Stomach (tissue), 9 donors: ENCODE results near the gene SCFD2. TPM values are rescaled to one million over a fixed set of nuclear protein-coding genes. Genes with fewer than 3 reads are reported as not detected.
"Not testable (repeated sequence)": the region's sequence is repeated elsewhere in the genome, so short reads cannot be mapped to it uniquely, and the experiment has no call there.

Source experiments
- DNase-seq, 2 donors: peaks; one replicate each; pipeline versions ENCODE4 v3.0.0 to v3.0.0-alpha.2; 2013 to 2019
- H3K27ac ChIP-seq, 5 donors: fragments of 200-600 bp in 4 of 5; sonication (generic) in 4 of 5; one replicate each; pipeline ENCODE4 v1.5.1; 2013 to 2019; ENCODE audit warnings: mild to moderate bottlenecking in 1 of 5, moderate library complexity in 1 of 5
- H3K27me3 ChIP-seq, 3 donors: fragments of 200-600 bp; sonication (generic); one replicate each; pipeline ENCODE4 v1.5.1; 2017 to 2019; ENCODE audit warnings: mixed run types in 1 of 3
- H3K36me3 ChIP-seq, 4 donors: fragments of 200-600 bp; sonication (generic); 1 replicate in 3 of 4; 2 replicates in 1 of 4; pipeline ENCODE4 v1.5.1; 2016 to 2019
- H3K4me1 ChIP-seq, 4 donors: fragments of 200-600 bp; sonication (generic); one replicate each; pipeline ENCODE4 v1.5.1; 2016 to 2019
- H3K4me3 ChIP-seq, 4 donors: fragments of 200-600 bp; sonication (generic) in 3 of 4; one replicate each; pipeline ENCODE4 v1.5.1; 2016 to 2019; ENCODE audit warnings: mild to moderate bottlenecking in 1 of 4
- H3K9me3 ChIP-seq, 4 donors: fragments of 200-600 bp; sonication (generic); one replicate each; pipeline ENCODE4 v1.5.1; 2016 to 2019
- CTCF ChIP-seq, 7 experiments: fragments of 450-650 bp in 4 of 7; fragments of 200-600 bp in 3 of 7; sonication (generic) in 3 of 7; IDR thresholded peaks; one replicate each; pipeline ENCODE4 v1.5.1; 2016 to 2019; ENCODE audit warnings: antibody characterized with exemption in 7 of 7, control low read depth in 2 of 7, mild to moderate bottlenecking in 1 of 7
- EP300 ChIP-seq: sonication (generic); formaldehyde crosslinking; IDR thresholded peaks from one replicate; pipeline ENCODE4 v1.6.1; 2017; ENCODE audit warnings: antibody characterized with exemption
- POLR2A ChIP-seq, 4 donors: fragments of 450-650 bp; IDR thresholded peaks; one replicate each; pipeline ENCODE4 v1.6.1; 2016; ENCODE audit warnings: antibody characterized with exemption in 4 of 4, control low read depth in 2 of 4, mild to moderate bottlenecking in 1 of 4, moderate library complexity in 1 of 4
- POLR2AphosphoS5 ChIP-seq, 3 donors: sonication (generic); formaldehyde crosslinking; IDR thresholded peaks; one replicate each; pipeline ENCODE4 v1.6.1; 2016; ENCODE audit warnings: antibody characterized with exemption in 3 of 3
- WGBS, 5 donors: extraction: QIAGEN DNeasy Blood & Tissue Kit in 3 of 5; methylation state at CpG; one replicate each; pipeline versions ENCODE4 v1.1.5 to v1.1.7; 2013 to 2018; 5-methylcytosine and 5-hydroxymethylcytosine counted together
- intact Hi-C: fragments of 100-400 bp; cut with DNase I; formaldehyde crosslinking; loops from one replicate; pipeline ENCODE4 v1.15.1; 2023; ENCODE audit warnings: low total_unique reads
- polyA plus RNA-seq, 3 donors: library from polyadenylated mRNA; stranded (reverse); fragments of 200-250 nt; gene quantifications; one replicate each; pipeline ENCODE4 v1.2.3, GENCODE V29; 2013
- total RNA-seq, 5 donors: library from RNA; depleted of rRNA; stranded (reverse); fragments of >200 nt; gene quantifications; one replicate each; pipeline versions ENCODE4 v1.1.0 to v1.2.3, GENCODE V29; 2014 to 2016
- donor health status: healthy with polysubstance abuse.
- donor health status: Bipolar disorder and iron deficiency.
- donor health status: healthy.

The SCFD2 gene
- total and polyA plus RNA-seq, 8 donors: 2.9 to 40.2 (median 11.1) TPM

DNA sequence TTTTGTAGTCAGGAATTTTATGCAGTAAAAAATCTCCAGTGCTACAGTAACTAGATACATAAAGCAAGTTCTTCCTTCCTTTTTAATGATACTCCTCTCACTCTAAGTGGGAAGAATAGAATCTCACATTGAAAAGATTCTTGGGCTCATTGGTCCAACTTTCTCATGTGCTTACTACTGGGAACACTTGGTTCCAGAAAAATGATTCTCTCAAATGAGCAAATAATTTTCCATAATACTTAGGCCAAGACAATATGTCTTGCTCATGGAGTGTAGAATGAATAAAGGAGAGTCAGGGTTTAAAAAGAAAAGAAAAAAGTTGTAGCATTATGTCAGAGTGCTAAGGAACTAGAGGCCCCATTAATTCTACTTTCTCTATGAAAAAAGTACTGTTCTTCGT, 306.0 kb downstream of the SCFD2 start:
- intact Hi-C loops: no loop called here
- no peak overlapping the region for H3K4me3 ChIP-seq
- no peaks in the 10 kb centered on the region for H3K36me3 ChIP-seq
- no peak overlapping the region for H3K27ac ChIP-seq
- WGBS, 5 donors: 86 to 98% (median 95%) methylated on average over 1 of the region's 1 CpG
- TF ChIP-seq POLR2AphosphoS5 (IDR thresholded peaks at IDR 0.05): no peak
- TF ChIP-seq EP300: no peak
- no peak for TF ChIP-seq CTCF (IDR thresholded peaks at IDR 0.05)
- TF ChIP-seq POLR2A (IDR thresholded peaks at IDR 0.05): no peak
- no peaks in the 10 kb centered on the region for H3K4me1 ChIP-seq
- no peaks in the 10 kb centered on the region for H3K27me3 ChIP-seq
- no peaks in the 10 kb centered on the region for H3K9me3 ChIP-seq
- DNase-seq: no peak

DNA sequence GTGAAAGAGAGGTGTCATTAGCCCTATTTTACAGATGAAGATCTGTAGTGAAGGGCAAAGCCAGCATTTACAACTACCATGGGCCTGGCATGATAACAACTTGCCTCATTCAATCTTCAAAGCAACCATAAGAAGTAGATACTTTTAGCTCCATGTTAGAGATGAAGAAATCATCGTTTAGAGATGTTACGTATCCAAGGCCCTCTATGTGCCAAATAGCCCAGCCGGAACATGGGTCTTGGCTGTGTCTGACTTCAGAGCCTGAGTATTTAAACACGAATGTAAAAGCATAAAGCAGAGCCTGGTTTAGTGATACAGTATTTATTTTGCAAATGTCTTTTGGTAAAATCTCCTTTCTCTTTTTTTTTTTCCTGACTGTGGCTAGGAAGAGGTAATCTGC, 306.6 kb downstream of the SCFD2 start:
- DNase-seq: no peak
- no peaks in the 10 kb centered on the region for H3K36me3 ChIP-seq
- 72 to 89% (median 82%) methylated on average over 4 of the region's 4 CpGs for WGBS, 5 donors
- no peaks in the 10 kb centered on the region for H3K27me3 ChIP-seq
- intact Hi-C loops: no loop called here
- no peaks in the 10 kb centered on the region for H3K9me3 ChIP-seq
- no peak overlapping the region for H3K4me3 ChIP-seq
- TF ChIP-seq POLR2AphosphoS5 (IDR thresholded peaks at IDR 0.05): no peak
- TF ChIP-seq CTCF (IDR thresholded peaks at IDR 0.05): no peak
- no peak for TF ChIP-seq EP300
- no peak for TF ChIP-seq POLR2A (IDR thresholded peaks at IDR 0.05)
- no peak overlapping the region for H3K27ac ChIP-seq
- no peaks in the 10 kb centered on the region for H3K4me1 ChIP-seq

GRCh38 chr4:53057679-53058078, 308.2 kb downstream of the SCFD2 start:
- no peaks in the 10 kb centered on the region for H3K4me1 ChIP-seq
- H3K9me3 ChIP-seq: no peaks in the 10 kb centered on the region
- 75 to 81% (median 79%) methylated on average over 3 of the region's 3 CpGs for WGBS, 5 donors
- no peak overlapping the region for H3K4me3 ChIP-seq
- H3K36me3 ChIP-seq: no peaks in the 10 kb centered on the region
- TF ChIP-seq CTCF (IDR thresholded peaks at IDR 0.05) (no peak), POLR2A (IDR thresholded peaks at IDR 0.05) (no peak), POLR2AphosphoS5 (IDR thresholded peaks at IDR 0.05) (no peak), EP300 (no peak)
- H3K27ac ChIP-seq: no peak overlapping the region
- H3K27me3 ChIP-seq: no peaks in the 10 kb centered on the region
- intact Hi-C loops: no loop called here
- DNase-seq: no peak

DNA sequence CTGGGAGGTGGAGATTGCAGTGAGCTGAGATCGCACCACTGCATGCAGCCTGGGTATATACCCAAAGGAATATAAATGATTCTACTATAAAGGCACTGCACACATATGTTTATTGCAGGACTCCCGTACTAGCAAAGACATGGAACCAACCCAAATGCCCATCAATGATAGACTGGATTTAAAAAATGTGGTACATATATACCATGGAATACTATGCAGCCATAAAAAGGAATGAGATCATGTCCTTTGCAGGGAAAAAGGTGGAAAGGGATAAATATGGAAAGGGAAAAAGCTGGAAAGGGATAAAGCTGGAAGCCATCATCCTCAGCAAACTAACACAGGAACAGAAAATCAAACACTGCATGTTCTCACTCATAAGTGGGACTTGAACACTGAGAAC, 308.8 kb downstream of the SCFD2 start:
- H3K4me1 ChIP-seq, DNase-seq, H3K36me3 ChIP-seq, H3K27ac ChIP-seq, H3K27me3 ChIP-seq, H3K4me3 ChIP-seq, intact Hi-C loops, H3K9me3 ChIP-seq: not testable (repeated sequence)
- 85 to 97% (median 87%) methylated on average over 2 of the region's 2 CpGs for WGBS, 5 donors

- DNase-seq: peak in 1 of 2 donors; percentile 12
- intact Hi-C loops: no loop called here
- H3K4me1 ChIP-seq: no peaks in the 10 kb centered on the region
- no peaks in the 10 kb centered on the region for H3K27me3 ChIP-seq
- WGBS, 5 donors: 63 to 85% (median 75%) methylated on average over 5 of the region's 5 CpGs
- no peak overlapping the region for H3K4me3 ChIP-seq
- H3K9me3 ChIP-seq: no peaks in the 10 kb centered on the region
- TF ChIP-seq CTCF (IDR thresholded peaks at IDR 0.05) (no peak), POLR2AphosphoS5 (IDR thresholded peaks at IDR 0.05) (no peak), POLR2A (IDR thresholded peaks at IDR 0.05) (no peak), EP300 (no peak)
- H3K36me3 ChIP-seq: no peaks in the 10 kb centered on the region
- H3K27ac ChIP-seq: no peak overlapping the region
Measured at GRCh38 chr4:53055716-53056403, 310.0 kb downstream of the SCFD2 start.
